Skeletal muscle cell (primary cell): ENCODE results near the gene MATR3.
"Not testable (repeated sequence)": the region's sequence is repeated elsewhere in the genome, so short reads cannot be mapped to it uniquely, and the experiment has no call there.

ENCODE experiments used
- DNase-seq: peaks from one replicate; pipeline ENCODE4 v3.0.0-alpha.2; 2010; ENCODE audit warnings: low read depth
- H3K4me3 ChIP-seq: 2 replicates; pipeline ENCODE4 v1.5.1; 2011; ENCODE audit warnings: low read depth, mild to moderate bottlenecking, control low read depth, low read length, moderate library complexity

MATR3 gene

DNA sequence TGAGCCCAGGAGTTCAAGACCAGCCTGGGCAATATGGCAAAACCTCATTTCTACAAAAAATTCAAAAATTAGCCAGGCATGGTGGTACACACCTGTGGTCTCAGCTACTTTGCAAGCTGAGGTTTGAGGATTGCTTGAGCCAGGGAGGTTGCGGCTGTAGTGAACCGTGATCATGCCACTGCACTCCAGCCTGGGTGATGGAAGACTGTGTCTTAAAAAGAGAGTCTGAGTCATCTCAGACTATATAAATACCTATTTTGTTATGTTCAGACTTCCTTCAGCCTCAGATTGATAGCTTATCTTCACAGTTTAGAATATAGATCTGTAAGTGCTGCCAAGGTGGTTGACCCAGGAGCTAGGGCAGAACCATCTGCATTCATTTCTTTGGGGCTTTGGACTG, 46.5 kb downstream of the MATR3 start:
- H3K4me3 ChIP-seq: no peak overlapping the region
- DNase-seq: no peak

DNA sequence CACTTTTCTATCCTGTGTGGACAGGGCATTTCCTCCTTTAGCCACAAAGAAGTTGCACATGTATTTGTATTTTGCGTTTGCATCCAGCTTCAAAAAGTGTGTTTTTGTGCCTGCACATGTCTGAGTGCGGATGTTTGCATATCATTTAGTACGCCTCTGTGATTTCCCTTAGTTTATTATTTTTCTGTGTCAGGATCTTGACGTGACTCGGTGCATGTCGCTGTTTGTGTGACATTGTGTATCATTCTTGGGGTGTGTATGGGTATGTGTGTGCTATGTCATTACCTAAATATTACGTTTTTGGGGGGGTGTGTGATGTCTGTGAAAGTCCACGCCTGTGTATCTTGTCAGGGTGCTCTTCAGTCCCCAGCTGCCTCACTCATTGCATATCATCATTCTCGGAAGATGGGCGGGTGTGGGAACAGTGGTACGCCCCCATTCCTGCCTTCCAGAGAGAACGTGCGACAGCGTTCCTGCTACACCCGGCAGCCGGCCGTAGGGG, 47.7 kb downstream of the MATR3 start:
- DNase-seq: no peak
- peak overlapping the region; percentile 97 for H3K4me3 ChIP-seq

DNA sequence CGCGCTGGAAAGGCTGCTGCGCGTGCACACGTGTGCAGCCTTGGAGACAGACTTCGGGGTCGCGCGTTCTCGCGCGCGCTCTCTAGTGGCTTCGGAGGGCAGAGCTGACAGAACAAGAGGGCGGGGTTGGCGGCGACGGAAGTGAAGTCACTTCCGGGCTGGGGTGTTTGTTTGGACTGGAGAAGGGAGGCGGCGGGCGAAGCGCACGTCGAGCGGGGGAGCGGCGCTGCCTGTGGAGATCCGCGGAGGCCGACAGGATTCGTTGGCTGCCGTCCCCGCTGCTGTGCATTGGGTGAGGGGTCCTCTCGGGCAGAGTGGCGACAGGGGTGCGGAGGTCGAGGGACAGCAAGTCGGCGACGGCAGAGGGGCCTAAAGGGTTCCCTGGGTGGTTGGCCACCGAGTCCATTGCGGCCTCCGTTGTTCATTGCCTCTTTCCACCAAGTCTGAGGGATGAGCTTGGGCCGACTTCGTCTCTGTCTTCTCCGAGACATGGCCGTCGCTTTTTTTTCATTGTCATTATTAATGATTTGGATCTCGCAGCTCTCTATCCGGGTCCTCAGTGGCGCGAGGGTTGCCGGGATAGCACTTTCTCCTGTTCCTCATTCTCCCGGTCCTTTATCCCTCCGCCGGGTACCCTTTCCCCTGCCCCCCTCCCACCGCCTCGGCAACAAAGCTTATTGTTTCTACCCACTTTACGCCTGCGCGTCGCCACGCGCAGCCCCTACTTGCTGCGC, 48.3 kb downstream of the MATR3 start, which contains the start of gene PAIP2:
PAIP2 (plus strand) TSS at position 166 of the 734 bp plus-strand sequence. CDS start 21,931 bp downstream, outside the sequence.
- H3K4me3 ChIP-seq: peak within 1 kb of the TSS; percentile 97
- DNase-seq: peak; percentile 93

DNA sequence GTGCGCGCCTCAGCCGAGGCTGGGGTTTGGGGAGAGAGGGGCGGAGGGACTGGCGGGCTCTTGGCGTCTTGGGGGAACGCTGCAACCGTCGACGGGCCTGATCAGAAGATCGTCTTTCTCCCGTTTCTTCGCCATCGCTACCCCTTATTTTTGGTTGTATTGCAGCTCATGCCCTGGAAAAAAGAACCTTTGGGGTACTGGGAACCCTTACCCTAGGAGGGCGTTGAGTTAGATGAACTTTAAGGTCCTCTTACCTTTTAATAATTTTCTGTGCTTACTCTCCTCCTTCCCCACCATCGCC, 48.8 kb downstream of the MATR3 start:
- peak overlapping the region; percentile 97 for H3K4me3 ChIP-seq
- DNase-seq: no peak

DNA sequence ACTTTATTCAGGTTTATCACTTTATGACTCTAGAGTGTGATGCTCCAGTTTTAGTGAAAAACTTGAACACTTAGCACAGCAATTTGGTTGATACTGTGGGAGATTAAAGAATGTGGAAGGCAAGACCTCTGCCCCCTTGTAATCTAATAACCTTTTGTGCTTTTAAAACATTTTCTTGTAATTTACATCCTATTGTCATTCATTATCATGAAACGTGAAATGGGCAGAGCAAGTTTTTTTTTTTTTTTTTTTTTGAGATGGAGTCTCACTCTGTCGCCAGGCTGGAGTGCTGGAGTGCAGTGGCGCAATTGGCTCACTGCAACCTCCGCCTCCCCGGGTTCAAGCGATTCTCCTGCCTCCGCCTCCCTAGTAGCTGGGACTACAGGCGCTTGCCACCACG, 49.9 kb downstream of the MATR3 start:
- no peak for DNase-seq
- peak overlapping the region; percentile 97 for H3K4me3 ChIP-seq

DNA sequence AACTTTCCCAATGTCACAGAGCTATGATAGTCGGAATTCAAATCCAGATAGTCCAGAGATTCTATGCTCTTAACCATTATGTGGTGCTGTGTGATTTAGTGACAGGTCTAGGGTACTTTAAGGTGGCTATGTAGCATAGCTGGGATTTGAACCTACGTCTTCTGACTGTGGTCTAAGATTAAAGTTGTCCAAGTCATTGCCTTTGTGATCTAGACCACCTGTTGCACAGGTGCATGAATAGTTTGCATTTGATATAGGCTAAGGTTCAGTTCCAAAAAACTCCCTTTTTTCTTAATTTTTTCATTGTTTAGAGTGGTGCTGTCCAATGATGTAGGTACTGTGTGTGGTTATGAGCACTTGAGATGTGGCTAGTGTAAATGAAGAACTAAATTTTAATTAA, 50.6 kb downstream of the MATR3 start:
- DNase-seq: no peak

DNA sequence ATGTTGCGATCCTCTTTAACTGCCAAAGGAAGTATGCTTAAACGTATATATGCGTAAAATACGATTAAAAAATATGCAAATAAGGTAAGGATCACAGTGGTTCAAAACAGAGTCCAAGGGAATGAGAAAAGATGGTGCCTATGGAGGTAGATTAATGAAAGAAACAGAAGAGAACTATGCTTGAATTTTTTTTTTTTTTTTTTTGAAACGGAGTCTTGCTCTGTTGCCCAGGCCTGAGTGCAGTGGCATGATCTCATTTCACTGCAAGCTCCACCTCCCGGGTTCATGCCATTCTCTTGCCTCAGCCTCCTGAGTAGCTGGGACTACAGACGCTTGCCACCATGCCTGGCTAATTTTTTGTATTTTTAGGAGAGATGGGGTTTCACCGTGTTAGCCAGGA, 51.9 kb downstream of the MATR3 start:
- not testable (repeated sequence) for DNase-seq, H3K4me3 ChIP-seq

More for the DNA sequence above, 50.6 kb downstream of the MATR3 start:
- no peak overlapping the region for H3K4me3 ChIP-seq

DNA sequence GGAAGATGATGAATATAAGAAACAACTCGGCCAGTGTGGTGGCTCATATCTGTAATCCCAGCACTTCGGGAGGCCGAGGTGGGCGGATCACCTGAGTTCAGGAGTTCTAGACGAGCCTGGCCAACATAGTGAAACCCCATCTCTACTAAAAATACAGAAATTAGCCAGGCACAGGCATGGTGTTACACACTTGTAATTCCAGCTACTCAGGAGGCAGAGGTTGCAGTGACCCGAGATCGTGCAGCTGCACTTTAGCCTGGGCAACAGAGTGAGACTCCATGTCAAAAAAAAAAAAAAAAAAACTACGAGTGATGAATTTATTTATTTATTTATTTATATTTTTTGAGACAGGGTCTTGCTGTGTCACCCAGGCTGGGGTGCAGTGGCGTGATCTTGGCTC, 54.3 kb downstream of the MATR3 start:
- DNase-seq, H3K4me3 ChIP-seq: not testable (repeated sequence)

DNA sequence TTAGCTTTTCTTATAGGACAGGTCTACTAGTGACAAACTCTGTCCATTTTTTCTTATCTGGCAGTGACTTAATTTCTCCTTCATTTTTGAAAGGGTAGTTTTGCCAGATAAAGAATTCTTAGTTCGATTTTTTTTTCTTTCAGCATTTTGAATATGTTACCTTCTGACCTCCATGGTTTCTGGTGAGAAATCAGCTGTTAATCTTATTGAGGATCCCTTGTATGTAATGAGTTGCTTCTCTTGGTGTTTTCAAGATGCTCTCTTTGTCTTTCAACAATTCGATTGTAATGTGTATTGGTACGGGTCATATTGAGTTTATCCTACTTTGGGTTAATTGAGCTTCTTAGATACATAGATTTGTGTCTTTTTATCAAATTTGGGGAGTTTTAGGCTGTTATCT, 60.6 kb downstream of the MATR3 start:
- no peak for DNase-seq
- H3K4me3 ChIP-seq: no peak overlapping the region

DNA sequence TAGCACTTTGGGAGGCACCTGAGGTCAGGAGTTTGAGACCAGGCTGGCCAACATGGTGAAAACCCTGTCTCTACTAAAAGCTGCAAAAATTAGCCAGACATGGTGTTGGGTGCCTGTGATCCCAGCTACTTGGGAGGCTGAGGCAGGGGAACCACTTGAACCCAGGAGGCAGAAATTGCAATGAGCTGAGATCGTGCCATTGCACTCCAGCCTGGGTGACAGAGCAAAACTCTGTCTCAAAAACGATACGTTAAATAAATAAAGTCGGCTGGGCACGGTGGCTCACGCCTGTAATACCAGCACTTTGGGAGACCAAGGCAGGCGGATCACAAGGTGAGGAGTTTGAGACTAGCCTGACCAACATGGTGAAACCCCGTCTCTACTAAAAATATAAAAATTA, 62.4 kb downstream of the MATR3 start:
- H3K4me3 ChIP-seq, DNase-seq: not testable (repeated sequence)

DNA sequence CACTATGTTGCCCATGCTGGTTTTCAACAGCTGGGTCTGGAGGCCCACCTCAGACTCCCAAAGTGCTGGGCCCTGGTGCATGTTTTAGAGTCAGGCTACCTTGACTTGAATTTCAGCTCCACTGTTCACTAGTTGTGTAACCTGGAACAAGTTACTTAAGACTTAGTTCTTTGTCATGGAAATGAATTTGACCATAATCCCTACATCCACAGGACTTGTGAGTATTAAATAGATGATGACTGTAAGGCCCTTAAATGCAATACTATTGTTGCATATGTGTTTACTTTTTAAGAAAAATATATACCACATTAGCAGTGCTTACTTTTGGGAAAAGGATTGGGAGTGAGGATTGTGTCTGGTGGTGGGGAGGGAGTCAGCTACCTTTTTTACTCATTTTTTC, 64.5 kb downstream of the MATR3 start:
- H3K4me3 ChIP-seq: no peak overlapping the region

DNA sequence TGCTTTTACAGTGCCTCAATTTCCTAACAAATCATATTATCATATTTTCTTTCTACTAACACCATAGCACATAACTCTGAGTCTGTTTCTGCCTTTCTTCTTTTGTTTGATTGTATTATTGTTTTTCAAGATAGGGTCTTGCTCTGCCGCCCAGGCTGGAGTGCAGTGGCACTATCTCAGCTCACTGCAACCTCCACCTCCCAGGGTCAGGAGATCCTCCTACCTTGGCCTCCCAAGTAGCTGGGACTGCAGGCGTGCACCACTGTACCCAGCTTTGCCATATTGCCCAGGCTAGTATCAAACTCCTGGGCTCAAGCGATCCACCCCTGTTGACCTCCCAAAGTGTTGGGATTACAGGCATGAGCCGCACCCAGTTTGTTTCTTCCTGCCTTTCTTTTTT, 66.8 kb downstream of the MATR3 start:
- no peak for DNase-seq
- H3K4me3 ChIP-seq: no peak overlapping the region

More for the DNA sequence above, 64.5 kb downstream of the MATR3 start:
- DNase-seq: no peak

DNA sequence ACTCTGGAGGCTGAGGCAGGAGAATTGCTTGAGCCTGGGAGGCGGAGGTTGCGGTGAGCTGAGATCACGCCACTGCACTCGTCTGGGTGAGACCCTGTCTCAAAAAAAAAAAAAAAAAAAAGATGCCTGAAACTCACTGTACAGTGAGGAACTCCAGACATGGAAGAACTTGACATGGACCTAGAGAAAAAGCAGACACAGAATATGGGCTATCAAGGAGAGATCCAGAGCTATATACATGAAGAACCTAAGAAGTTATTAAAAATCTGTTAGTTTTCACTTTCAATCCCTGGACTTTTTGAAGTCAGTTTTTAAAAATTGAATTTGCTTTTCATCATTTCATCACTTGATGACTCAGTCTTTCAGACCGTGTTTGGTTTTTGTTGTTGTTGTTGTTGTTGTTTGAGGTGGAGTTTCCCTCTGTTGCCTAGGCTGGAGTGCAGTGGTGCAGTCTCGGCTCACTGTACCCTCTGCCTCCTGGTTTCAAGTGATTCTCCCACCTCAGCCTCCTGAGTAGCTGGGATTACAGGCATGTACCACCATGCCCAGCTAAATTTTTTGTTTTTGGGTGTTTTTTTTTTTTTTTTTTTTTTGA, 68.4 kb downstream of the MATR3 start:
- DNase-seq: no peak

DNA sequence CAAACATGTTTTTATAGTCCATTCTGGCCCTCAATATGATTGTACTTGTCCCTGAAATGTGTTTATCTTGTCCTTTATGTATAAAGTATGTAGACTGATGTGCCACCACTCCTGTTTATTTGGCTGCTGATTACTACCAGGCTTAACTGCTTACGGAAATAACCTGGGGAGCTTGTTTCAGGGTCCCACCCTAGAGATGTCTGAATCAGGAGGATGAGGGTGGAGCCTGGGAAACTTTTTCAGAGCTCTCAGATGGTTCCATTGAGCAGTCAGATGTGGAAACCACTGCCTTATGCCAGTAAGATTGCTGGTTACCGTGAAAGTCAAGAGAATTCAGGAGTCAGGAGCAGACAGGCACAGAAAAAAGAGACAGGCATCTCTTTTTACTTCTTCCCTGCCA, 70.4 kb downstream of the MATR3 start:
- no peak for DNase-seq
- no peak overlapping the region for H3K4me3 ChIP-seq

More for the DNA sequence above, 68.4 kb downstream of the MATR3 start:
- no peak overlapping the region for H3K4me3 ChIP-seq

DNA sequence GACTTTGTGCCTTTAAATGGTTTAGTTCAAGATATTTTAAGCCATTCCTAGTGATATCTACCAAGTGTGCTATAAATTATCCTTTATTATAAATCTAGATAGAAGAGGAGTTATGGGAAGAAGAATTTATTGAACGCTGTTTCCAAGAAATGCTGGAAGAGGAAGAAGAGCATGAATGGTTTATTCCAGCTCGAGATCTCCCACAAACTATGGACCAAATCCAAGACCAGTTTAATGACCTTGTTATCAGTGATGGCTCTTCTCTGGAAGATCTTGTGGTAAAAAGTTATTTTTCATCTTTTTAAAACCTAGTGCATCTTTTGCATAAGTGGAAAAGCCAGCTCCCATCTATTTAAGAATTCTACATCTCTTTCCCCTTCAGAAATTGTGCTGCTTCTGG, 70.9 kb downstream of the MATR3 start:
- no peak overlapping the region for H3K4me3 ChIP-seq
- no peak for DNase-seq

DNA sequence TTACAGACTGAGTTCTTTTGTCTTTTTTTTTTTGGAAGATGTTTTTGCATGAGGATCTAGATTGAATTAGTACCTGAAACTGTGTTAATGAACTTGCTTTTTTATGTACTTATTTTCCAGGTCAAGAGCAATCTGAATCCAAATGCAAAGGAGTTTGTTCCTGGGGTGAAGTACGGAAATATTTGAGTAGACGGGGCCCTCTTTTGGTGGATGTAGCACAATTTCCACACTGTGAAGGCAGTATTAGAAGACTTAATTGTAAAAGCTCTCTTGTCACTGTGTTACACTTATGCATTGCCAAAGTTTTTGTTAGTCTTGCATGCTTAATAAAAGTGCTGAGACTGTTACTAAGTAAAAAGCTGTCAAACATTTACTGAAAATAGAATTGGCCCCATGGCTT, 75.1 kb downstream of the MATR3 start:
- no peak overlapping the region for H3K4me3 ChIP-seq
- DNase-seq: no peak

DNA sequence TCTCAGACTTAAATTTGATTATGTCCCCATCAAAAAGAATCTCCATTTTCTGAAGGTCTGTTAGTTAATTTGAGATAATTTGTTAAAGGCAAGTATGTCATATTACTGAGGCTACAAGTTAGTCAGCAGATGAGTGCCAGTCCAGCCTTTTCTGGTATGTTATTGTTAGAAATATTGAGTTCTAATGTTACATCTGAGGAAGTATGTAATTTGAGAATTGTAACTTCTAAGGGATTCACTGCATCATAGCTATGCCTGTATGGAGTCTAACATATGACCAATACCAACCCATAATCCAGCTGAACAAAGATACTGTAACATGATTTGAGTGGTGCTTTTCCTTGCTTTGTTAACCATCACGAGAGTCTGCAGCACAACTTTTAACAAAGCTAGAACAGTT, 75.6 kb downstream of the MATR3 start:
- no peak overlapping the region for H3K4me3 ChIP-seq
- DNase-seq: peak; percentile 40

DNA sequence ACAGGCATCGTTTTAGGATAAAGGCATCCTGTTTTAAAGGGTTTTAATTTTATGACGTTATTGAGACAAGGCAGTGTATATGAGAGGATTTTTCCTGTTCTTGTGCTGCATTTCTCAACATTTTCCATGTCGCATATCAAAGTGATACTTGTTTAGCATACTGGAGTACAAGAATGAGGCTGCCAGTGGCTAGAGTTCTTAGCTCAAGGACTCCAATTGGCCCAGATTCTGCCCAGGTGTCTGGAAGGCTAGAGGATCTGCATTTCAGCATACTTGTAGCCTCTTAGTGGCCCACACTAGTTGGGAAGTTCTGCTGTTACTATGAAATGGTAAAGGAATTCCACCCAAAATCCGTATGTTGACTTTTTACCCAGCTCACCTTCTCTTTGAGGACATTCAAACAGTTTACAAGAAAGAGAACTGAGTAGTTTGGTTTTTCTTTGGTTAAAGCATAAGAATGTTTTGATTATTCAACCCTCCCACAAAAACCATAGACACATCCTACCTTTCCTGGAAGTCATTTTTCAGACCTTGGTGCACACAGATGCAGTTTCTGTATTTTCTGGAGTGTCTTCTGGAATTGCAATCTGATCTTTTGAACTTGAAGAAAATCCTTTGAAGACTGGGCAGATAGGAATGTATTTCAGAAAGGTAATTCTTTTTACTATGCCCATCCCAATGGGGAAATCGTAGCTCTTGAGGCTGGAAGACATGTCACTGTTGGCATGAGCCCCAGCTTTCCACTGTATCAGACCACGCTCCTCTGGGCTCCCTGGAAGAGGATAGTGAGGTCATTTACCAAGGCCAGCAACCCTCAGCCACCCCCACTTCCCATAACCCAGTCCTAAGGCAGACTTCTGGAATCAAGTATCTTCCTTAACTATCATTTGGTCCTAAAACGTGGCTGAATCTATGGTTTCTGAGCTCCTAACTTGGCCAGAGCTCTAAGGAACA, 78.2 kb downstream of the MATR3 start:
- H3K4me3 ChIP-seq: no peak overlapping the region
- no peak for DNase-seq

DNA sequence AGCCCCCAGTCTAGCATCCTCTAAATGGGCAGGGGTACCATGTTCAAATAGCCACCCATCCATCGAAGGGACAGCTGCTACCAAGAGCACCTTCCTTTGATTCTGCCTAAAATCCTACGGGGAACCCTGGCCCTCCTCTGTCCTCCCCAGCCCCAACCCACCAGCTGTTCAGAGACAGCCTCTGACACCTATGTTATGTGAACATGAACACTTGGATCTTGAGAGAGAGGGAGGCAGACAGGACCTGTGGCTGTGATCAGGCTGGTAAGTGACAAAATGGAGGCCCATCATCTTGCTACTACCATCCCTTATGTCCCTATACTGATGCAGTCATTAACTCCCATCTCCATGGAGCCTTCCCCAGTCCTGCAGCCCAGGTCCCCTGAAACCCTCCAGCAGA, 81.4 kb downstream of the MATR3 start:
- no peak overlapping the region for H3K4me3 ChIP-seq
- DNase-seq: no peak

DNA sequence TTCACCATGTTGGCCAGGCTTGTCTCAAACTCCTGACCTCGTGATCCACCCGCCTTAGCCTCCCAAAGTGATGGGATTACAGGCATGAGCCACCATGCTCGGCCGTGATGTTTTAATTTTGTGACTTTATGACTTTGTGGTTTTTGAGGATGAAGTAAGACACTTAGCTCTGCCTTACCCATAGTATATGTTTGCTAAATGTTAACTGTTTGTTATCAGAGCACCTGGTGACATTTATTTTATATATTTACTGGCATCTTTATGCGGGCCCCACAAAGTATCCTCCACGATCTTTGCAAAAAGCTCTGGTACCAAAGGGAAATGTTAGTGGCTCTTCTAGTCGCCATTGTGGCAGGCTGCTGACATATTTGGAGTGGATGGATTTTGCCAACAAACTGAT, 82.8 kb downstream of the MATR3 start:
- no peak overlapping the region for H3K4me3 ChIP-seq
- no peak for DNase-seq
